Endothelial cell of umbilical vein (primary cell): ENCODE results near the gene BHLHE41.

ENCODE experiments used
- CTCF ChIP-seq, 2 donors: IDR thresholded peaks; 1 replicate in 1 of 2; 2 replicates in 1 of 2; pipeline ENCODE4 v1.5.1; 2011; ENCODE audit warnings: low read length in 2 of 2, mild to moderate bottlenecking in 2 of 2, moderate library complexity in 2 of 2, control low read depth in 1 of 2, inconsistent platforms in 1 of 2, low read depth in 1 of 2; ENCODE audit not compliant: insufficient read depth in 1 of 2; ENCODE audit errors: extremely low read depth in 1 of 2
- EZH2 ChIP-seq: IDR thresholded peaks from 2 replicates; pipeline ENCODE4 v1.6.1; 2012; ENCODE audit warnings: borderline replicate concordance, low read depth, mild to moderate bottlenecking, moderate library complexity, low read length, inconsistent platforms; ENCODE audit not compliant: severe bottlenecking
- JUN ChIP-seq: IDR thresholded peaks from 2 replicates; pipeline ENCODE4 v1.6.1; 2011; ENCODE audit warnings: borderline replicate concordance, low read depth; ENCODE audit not compliant: insufficient read length, insufficient read depth
- MAX ChIP-seq: IDR thresholded peaks from 2 replicates; pipeline ENCODE4 v1.6.1; 2011; ENCODE audit not compliant: insufficient read depth, insufficient read length
- MYC ChIP-seq: IDR thresholded peaks from one replicate; pipeline ENCODE4 v1.6.1; 2011; ENCODE audit warnings: mild to moderate bottlenecking, low read depth, low read length
- POLR2A ChIP-seq: IDR thresholded peaks from 2 replicates; pipeline ENCODE4 v1.6.1; 2012; ENCODE audit warnings: low read depth, mild to moderate bottlenecking, control low read depth, low read length
- POLR2AphosphoS5 ChIP-seq: IDR thresholded peaks from 2 replicates; pipeline ENCODE4 v1.6.1; 2012; ENCODE audit warnings: low read depth, mild to moderate bottlenecking, control low read depth, low read length, moderate library complexity; ENCODE audit not compliant: insufficient read depth

- TF ChIP-seq CTCF (IDR thresholded peaks at IDR 0.05; ENCODE audit: extremely low read depth in 1 of 2, insufficient read depth in 1 of 2, low read depth in 1 of 2, low read length in 2 of 2) = no peak
- no peak for TF ChIP-seq JUN
- no peak for TF ChIP-seq POLR2A
- no peak for TF ChIP-seq MYC
- TF ChIP-seq EZH2 = no peak
- TF ChIP-seq POLR2AphosphoS5 = no peak
- TF ChIP-seq MAX = no peak
Measured at GRCh38 chr12:26101350-26101734, 23.5 kb downstream of the BHLHE41 start.
